Posterior vena cava (tissue), 2 donors: ENCODE measurements around the gene IRX3. TPM values are rescaled to one million over a fixed set of nuclear protein-coding genes. Genes with fewer than 3 reads are reported as not detected.

Experiments
- DNase-seq: peaks from one replicate; pipeline ENCODE4 v3.0.0-alpha.2; 2020; ENCODE audit warnings: low spot score
- intact Hi-C, 2 donors: fragments of 100-400 bp; cut with DNase I; formaldehyde crosslinking; loops; one replicate each; pipeline versions ENCODE4 v1.14.1 to v1.14.2; 2022 to 2023
- total RNA-seq, 2 donors: library from RNA; stranded (reverse); fragmentation: NEBNext Ultra II Directional; extraction: Animal tissue kit (Norgen Biotek cat#: 25700); gene quantifications; one replicate each; pipeline ENCODE4 v1.2.1, GENCODE V29; 2021
- donor health status: DM: yes; HTN: yes; CAD: no.
- donor health status: DM: yes; HTN: yes; CAD: no.

The IRX3 gene
- total RNA-seq, 2 donors from 2014 or later, result 2.7 to 4.4 TPM

- DNase-seq, result peak; percentile 34
- intact Hi-C loops, result no loop called here
These were observed 5.3 kb upstream of the IRX3 start for GRCh38 chr16:54291656-54292487.

GRCh38 chr16:54290833-54291655 is 4.5 kb upstream of the IRX3 start:
- intact Hi-C loops, result no loop called here
- no peak for DNase-seq

- intact Hi-C loops, result no loop called here
- no peak for DNase-seq
These were observed 3.6 kb upstream of the IRX3 start for GRCh38 chr16:54289945-54290832.

- intact Hi-C loops, result no loop called here
- no peak for DNase-seq
These were observed 2.8 kb upstream of the IRX3 start for GRCh38 chr16:54289242-54289944.

- intact Hi-C loops, result no loop called here
- no peak for DNase-seq
These were observed 2.3 kb upstream of the IRX3 start for GRCh38 chr16:54288835-54289241.

- intact Hi-C loops, result no loop called here
- DNase-seq, result no peak
These were observed 1.6 kb upstream of the IRX3 start for GRCh38 chr16:54288030-54288834.

- intact Hi-C loops, result no loop called here
These were observed 793 bp upstream of the IRX3 start for GRCh38 chr16:54287131-54288029.

GRCh38 chr16:54286090-54286365 is 559 bp downstream of the IRX3 start:
- intact Hi-C loops, result no loop called here
- DNase-seq, result no peak

More at GRCh38 chr16:54287131-54288029, 793 bp upstream of the IRX3 start:
- DNase-seq, result no peak

- intact Hi-C loops, result loop anchor here in 1 of 2 donors (2.0 kb wide), 1 partner anchor 973 kb away; no protein-coding TSS in a partner anchor
- DNase-seq, result no peak
These were observed 1.0 kb downstream of the IRX3 start for GRCh38 chr16:54285414-54286089.

GRCh38 chr16:54284931-54285413 is 1.6 kb downstream of the IRX3 start:
- intact Hi-C loops, result loop anchor here in 1 of 2 donors (2.0 kb wide), 1 partner anchor 974 kb away; no protein-coding TSS in a partner anchor
- no peak for DNase-seq

GRCh38 chr16:54284319-54284930 is 2.2 kb downstream of the IRX3 start:
- DNase-seq, result no peak

GRCh38 chr16:54283725-54284318 is 2.8 kb downstream of the IRX3 start:
- intact Hi-C loops, result loop anchor here in 1 of 2 donors (2.0 kb wide), 1 partner anchor 975 kb away; no protein-coding TSS in a partner anchor
- DNase-seq, result no peak

More at GRCh38 chr16:54284319-54284930, 2.2 kb downstream of the IRX3 start:
- intact Hi-C loops, result loop anchor here in 1 of 2 donors (2.0 kb wide), 1 partner anchor 974 kb away; no protein-coding TSS in a partner anchor

- DNase-seq, result no peak
- intact Hi-C loops, result no loop called here
These were observed 3.5 kb downstream of the IRX3 start for GRCh38 chr16:54282928-54283724.

GRCh38 chr16:54282202-54282927 is 4.2 kb downstream of the IRX3 start:
- intact Hi-C loops, result no loop called here
- no peak for DNase-seq
